Psoas muscle (tissue), 8 donors: ENCODE data around the gene MOB1B. TPM values are rescaled to one million over a fixed set of nuclear protein-coding genes. Genes with fewer than 3 reads are reported as not detected.
"Not testable (repeated sequence)": the region's sequence is repeated elsewhere in the genome, so short reads cannot be mapped to it uniquely, and the experiment has no call there.

ENCODE experiments used
- ATAC-seq, 4 donors: fragments of 200-7000 bp; cut with Tn5 transposase; one replicate each; pipeline ENCODE4 v1.9.1; 2020; ENCODE audit warnings: moderate library complexity in 3 of 4, mild to moderate bottlenecking in 2 of 4
- DNase-seq, 2 donors: peaks; one replicate each; pipeline ENCODE4 v3.0.0-alpha.2; 2020
- H3K27ac ChIP-seq: fragments of 200-600 bp; one replicate; pipeline ENCODE4 v1.8.0; 2022
- H3K27me3 ChIP-seq, 3 donors: fragments of 200-600 bp in 1 of 3; one replicate each; pipeline versions ENCODE4 v1.6.1 to v1.8.0; 2013 to 2022; ENCODE audit warnings: low read length in 2 of 3, mild to moderate bottlenecking in 2 of 3, moderate library complexity in 1 of 3; ENCODE audit not compliant: insufficient read depth in 3 of 3
- H3K36me3 ChIP-seq, 2 donors: fragments of 200-600 bp in 1 of 2; one replicate each; pipeline versions ENCODE4 v1.6.1 to v1.8.0; 2013 to 2022; ENCODE audit warnings: low read depth in 1 of 2, mild to moderate bottlenecking in 1 of 2, moderate library complexity in 1 of 2; ENCODE audit not compliant: insufficient read depth in 1 of 2
- H3K4me1 ChIP-seq: fragments of 200-600 bp; one replicate; pipeline ENCODE4 v1.8.0; 2022
- H3K4me3 ChIP-seq: fragments of 200-600 bp; one replicate; pipeline ENCODE4 v1.8.0; 2022; ENCODE audit warnings: mild to moderate bottlenecking
- H3K9me3 ChIP-seq: fragments of 200-600 bp; one replicate; pipeline ENCODE4 v1.8.0; 2022
- WGBS, 3 donors: extraction: QIAGEN DNeasy Blood & Tissue Kit; methylation state at CpG; one replicate each; pipeline versions ENCODE4 v1.1.6 to v1.1.7; 2013; 5-methylcytosine and 5-hydroxymethylcytosine counted together
- intact Hi-C, 2 donors: fragments of 100-400 bp; cut with DNase I; formaldehyde crosslinking; loops; one replicate each; pipeline versions ENCODE4 v1.11.0 to v1.14.2; 2022
- polyA plus RNA-seq, 3 donors: library from polyadenylated mRNA; stranded (reverse); fragments of 200-250 nt; gene quantifications; one replicate each; pipeline ENCODE4 v1.2.3, GENCODE V29; 2013
- total RNA-seq, 4 donors: library from RNA; stranded (reverse); fragmentation: NEBNext Ultra II Directional in 2 of 4; extraction: Animal tissue kit (Norgen Biotek cat#: 25700) in 2 of 4; gene quantifications; one replicate each; pipeline versions ENCODE4 v1.2.1 to v1.2.4, GENCODE V29; 2021 to 2023
- TF ChIP-seq, protein P1 (sequence below): fragments of 200-600 bp; IDR thresholded peaks from one replicate; pipeline ENCODE4 v1.8.0; 2022; ENCODE audit warnings: antibody characterized with exemption
- donor health status: healthy with polysubstance abuse.
- donor health status: DM: no; HTN: no; CAD: no; lungs with moderate emphysema.
- donor health status: Bipolar disorder and iron deficiency.
- donor health status: healthy.
- donor health status: DM: yes; HTN: yes; CAD: no.
- donor health status: DM: no; HTN: no; CAD: no.
- donor health status: DM: no; HTN: no; CAD: no.
- donor health status: DM: yes; HTN: yes; CAD: no.

The MOB1B gene
- total and polyA plus RNA-seq, 7 donors = 2.8 to 22.3 (median 9.8) TPM

DNA sequence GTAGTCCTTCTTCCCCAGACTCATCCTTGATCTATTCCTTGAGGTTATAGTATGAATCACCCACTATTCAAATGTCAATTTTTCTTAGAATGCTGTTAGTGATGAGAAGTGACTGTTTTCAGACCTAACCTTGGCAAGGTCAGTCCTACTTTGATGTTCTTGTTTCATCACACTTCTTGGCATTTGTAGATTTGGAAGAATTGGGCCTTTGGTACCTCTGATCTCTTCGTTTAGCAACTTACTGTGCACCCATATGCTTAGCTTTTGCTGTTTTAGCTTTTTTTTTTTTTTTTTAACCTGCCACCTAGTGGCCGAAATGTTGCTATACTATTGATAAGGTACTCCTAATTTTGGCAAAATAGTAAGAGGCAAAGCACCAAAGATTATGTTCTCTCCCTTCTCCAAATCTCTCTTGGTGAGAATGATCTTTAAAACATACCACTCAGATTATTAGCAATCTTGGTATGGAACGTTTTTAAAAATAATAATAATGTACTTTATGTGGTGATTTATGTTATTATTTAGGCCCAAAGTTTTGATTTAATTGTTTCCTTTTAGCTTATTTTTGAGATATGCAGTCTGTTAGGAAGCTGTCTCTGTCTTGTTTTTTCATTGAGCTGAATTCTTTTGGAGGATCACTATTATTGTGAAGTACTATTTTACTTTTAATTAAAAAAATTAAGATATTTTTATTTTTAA is 107.9 kb downstream of the MOB1B start:
- DNase-seq (no peak), ATAC-seq (peak in 1 of 4 donors; percentile 61)
- Histone ChIP-seq H3K9me3 (no peaks in the 10 kb centered on the region), H3K4me1 (no peaks in the 10 kb centered on the region), H3K36me3 (no peaks in the 10 kb centered on the region), H3K4me3 (no peak overlapping the region), H3K27ac (no peak overlapping the region), H3K27me3 (no peaks in the 10 kb centered on the region)
- WGBS, 3 donors = 3 to 9% (median 7%) methylated on average over 3 of the region's 3 CpGs
- intact Hi-C loops = no loop called here
- TF ChIP-seq, protein P1, sequence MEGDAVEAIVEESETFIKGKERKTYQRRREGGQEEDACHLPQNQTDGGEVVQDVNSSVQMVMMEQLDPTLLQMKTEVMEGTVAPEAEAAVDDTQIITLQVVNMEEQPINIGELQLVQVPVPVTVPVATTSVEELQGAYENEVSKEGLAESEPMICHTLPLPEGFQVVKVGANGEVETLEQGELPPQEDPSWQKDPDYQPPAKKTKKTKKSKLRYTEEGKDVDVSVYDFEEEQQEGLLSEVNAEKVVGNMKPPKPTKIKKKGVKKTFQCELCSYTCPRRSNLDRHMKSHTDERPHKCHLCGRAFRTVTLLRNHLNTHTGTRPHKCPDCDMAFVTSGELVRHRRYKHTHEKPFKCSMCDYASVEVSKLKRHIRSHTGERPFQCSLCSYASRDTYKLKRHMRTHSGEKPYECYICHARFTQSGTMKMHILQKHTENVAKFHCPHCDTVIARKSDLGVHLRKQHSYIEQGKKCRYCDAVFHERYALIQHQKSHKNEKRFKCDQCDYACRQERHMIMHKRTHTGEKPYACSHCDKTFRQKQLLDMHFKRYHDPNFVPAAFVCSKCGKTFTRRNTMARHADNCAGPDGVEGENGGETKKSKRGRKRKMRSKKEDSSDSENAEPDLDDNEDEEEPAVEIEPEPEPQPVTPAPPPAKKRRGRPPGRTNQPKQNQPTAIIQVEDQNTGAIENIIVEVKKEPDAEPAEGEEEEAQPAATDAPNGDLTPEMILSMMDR = peak; percentile 71

- no peak overlapping the region for H3K4me3 ChIP-seq
- H3K36me3 ChIP-seq = no peaks in the 10 kb centered on the region
- intact Hi-C loops = no loop called here
- H3K4me1 ChIP-seq = no peaks in the 10 kb centered on the region
- 90 to 95% (median 95%) methylated on average over 4 of the region's 4 CpGs for WGBS, 3 donors
- H3K9me3 ChIP-seq = no peaks in the 10 kb centered on the region
- H3K27ac ChIP-seq = no peak overlapping the region
- TF ChIP-seq, protein P1 = no peak
- no peaks in the 10 kb centered on the region for H3K27me3 ChIP-seq
- no peak for ATAC-seq
- no peak for DNase-seq
Observed at GRCh38 chr4:71011451-71011850, 109.3 kb downstream of the MOB1B start.

DNA sequence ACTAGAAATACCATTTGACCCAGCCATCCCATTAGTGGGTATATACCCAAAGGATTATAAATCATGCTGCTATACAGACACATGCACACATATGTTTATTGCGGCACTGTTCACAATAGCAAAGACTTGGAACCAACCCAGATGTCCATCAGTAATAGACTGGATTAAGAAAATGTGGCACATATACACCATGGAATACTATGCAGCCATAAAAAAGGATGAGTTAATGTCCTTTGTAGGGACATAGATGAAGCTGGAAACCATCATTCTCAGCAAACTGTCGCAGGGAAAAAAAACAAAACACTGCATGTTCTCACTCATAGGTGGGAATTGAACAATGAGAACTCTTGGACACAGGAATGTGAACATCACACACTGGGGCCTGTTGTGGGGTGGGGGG is 115.2 kb downstream of the MOB1B start:
- H3K36me3 ChIP-seq, H3K4me1 ChIP-seq, H3K27me3 ChIP-seq, H3K4me3 ChIP-seq, intact Hi-C loops, DNase-seq, H3K9me3 ChIP-seq, ATAC-seq, H3K27ac ChIP-seq: not testable (repeated sequence)
- 98 to 100% (median 99%) methylated on average over 2 of the region's 2 CpGs for WGBS, 3 donors

DNA sequence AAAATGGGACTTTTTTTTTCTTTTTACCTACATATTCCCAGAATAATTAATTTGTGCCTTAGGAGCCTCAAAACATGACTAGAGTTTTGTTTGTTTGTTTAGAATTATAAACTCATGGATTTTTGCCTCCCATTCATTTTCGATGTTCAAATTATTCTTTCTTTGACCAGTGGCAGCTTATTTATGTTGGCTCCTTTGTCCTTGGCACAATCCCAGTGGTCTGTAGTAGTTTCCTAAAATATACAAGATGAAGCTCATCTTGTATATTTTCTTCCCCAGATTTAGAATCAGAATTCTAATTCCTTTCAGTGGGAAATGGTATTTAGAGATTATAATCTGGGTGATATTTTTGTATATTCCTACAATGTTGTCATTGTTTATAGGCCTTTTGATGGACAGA is 118.4 kb downstream of the MOB1B start:
- Histone ChIP-seq H3K9me3 (no peaks in the 10 kb centered on the region), H3K27me3 (no peaks in the 10 kb centered on the region), H3K4me3 (no peak overlapping the region), H3K4me1 (peaks cover 3% of the 10 kb centered on the region), H3K27ac (no peak overlapping the region), H3K36me3 (no peaks in the 10 kb centered on the region)
- DNase-seq = no peak
- TF ChIP-seq, protein P1 = no peak
- no peak for ATAC-seq
- intact Hi-C loops = no loop called here
- WGBS, 3 donors = 63 to 88% (median 78%) methylated on average over 1 of the region's 1 CpG

GRCh38 chr4:71025654-71026053 is 123.5 kb downstream of the MOB1B start:
- Histone ChIP-seq H3K4me3 (no peak overlapping the region), H3K4me1 (peaks cover 7% of the 10 kb centered on the region), H3K27ac (no peak overlapping the region), H3K36me3 (peaks cover 0 to 14% of the 10 kb centered on the region in 2 donors), H3K27me3 (no peaks in the 10 kb centered on the region), H3K9me3 (no peaks in the 10 kb centered on the region)
- intact Hi-C loops = no loop called here
- ATAC-seq = no peak
- no peak for DNase-seq
- TF ChIP-seq, protein P1 = no peak
- WGBS, 3 donors = 50 to 69% (median 53%) methylated on average over 3 of the region's 3 CpGs
